ENCODE data around the gene LARP1. TPM values are rescaled to one million over a fixed set of nuclear protein-coding genes. Genes with fewer than 3 reads are reported as not detected.

LARP1 gene
- total RNA-seq, 2 experiments from 2014 or later = 285 to 292 TPM

- H3K9me3 Mint-ChIP-seq = no peaks in the 10 kb centered on the region
- no peak for DNase-seq
- peaks cover 29% of the 10 kb centered on the region for H3K36me3 Mint-ChIP-seq
- peaks cover 82% of the 10 kb centered on the region for H3K4me1 Mint-ChIP-seq
- peak overlapping the region; percentile 68 for H3K27ac Mint-ChIP-seq
- H3K4me3 Mint-ChIP-seq = peak overlapping the region; percentile 1
- no peaks in the 10 kb centered on the region for H3K27me3 Mint-ChIP-seq
These were observed 29.7 kb downstream of the LARP1 start for GRCh38 chr5:154784856-154785255.

DNA sequence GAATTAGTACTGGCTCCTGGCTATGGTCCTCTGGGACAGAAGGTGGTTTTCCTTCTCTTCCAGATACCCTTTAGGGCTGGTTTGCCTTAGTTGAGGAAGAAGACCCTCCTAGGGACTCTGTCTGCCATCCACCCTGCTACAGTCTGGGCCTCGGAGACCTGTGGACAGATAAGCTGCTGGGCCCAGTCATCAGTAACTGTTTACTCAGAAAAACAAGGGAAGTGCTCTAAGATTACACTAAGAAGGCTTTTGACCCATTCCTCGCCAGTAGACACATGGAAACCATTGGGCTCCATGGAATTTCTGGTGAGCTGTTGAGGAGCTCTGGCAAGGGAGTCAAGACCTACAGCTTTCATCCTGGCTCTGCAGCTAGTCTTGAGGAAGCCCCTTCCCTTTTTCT is 31.2 kb downstream of the LARP1 start:
- Mint-ChIP-seq H3K9me3 (no peaks in the 10 kb centered on the region), H3K4me1 (peaks cover 67% of the 10 kb centered on the region), H3K4me3 (no peak overlapping the region), H3K27me3 (no peaks in the 10 kb centered on the region), H3K27ac (no peak overlapping the region), H3K36me3 (peaks cover 22% of the 10 kb centered on the region)
- no peak for DNase-seq

DNA sequence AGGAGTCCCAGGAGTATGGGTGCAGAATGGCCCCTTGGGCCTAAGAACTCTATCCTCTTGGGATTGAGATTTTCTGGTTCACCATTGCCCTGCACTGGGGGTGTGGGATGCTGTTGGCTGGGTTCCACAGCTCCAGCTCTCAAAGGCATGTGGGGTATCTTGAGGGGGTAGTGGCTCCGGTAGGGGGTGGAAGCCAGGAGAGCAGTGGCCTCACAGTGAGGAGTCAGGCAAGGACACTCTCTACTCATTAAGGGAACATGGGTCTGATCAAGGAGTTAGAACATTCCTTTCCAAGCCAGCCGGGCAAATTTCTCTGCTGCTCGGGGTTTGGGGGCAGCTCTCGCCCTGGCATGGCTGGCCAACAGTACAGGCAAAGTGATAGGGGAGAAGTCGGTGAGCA is 33.0 kb downstream of the LARP1 start:
- H3K27ac Mint-ChIP-seq = peak overlapping the region; percentile 68
- peaks cover 27% of the 10 kb centered on the region for H3K36me3 Mint-ChIP-seq
- no peak for DNase-seq
- H3K9me3 Mint-ChIP-seq = no peaks in the 10 kb centered on the region
- H3K4me1 Mint-ChIP-seq = peaks cover 49% of the 10 kb centered on the region
- no peak overlapping the region for H3K4me3 Mint-ChIP-seq
- no peaks in the 10 kb centered on the region for H3K27me3 Mint-ChIP-seq

DNA sequence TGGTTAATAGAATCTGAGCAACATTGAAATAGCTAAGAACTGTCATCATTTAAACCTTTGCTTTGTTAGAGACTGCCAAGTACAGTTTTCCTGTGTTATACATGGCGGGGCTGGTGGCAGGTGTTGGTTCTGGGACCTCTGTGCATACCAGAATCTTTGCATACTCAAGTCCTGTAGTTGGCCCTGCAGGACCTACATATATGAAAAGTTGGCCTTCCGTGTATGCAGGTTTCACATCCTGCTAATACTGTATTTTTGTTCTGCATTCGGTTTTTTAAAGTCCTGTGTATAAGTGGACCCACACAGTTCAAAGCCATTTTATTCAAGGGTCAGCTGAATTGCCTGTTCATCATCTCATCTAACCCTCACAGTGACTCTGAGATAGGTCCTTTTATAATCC is 36.4 kb downstream of the LARP1 start:
- H3K27me3 Mint-ChIP-seq = no peaks in the 10 kb centered on the region
- H3K9me3 Mint-ChIP-seq = no peaks in the 10 kb centered on the region
- no peak for DNase-seq
- peaks cover 22% of the 10 kb centered on the region for H3K4me1 Mint-ChIP-seq
- H3K36me3 Mint-ChIP-seq = peaks cover 31% of the 10 kb centered on the region
- no peak overlapping the region for H3K4me3 Mint-ChIP-seq
- H3K27ac Mint-ChIP-seq = no peak overlapping the region

DNA sequence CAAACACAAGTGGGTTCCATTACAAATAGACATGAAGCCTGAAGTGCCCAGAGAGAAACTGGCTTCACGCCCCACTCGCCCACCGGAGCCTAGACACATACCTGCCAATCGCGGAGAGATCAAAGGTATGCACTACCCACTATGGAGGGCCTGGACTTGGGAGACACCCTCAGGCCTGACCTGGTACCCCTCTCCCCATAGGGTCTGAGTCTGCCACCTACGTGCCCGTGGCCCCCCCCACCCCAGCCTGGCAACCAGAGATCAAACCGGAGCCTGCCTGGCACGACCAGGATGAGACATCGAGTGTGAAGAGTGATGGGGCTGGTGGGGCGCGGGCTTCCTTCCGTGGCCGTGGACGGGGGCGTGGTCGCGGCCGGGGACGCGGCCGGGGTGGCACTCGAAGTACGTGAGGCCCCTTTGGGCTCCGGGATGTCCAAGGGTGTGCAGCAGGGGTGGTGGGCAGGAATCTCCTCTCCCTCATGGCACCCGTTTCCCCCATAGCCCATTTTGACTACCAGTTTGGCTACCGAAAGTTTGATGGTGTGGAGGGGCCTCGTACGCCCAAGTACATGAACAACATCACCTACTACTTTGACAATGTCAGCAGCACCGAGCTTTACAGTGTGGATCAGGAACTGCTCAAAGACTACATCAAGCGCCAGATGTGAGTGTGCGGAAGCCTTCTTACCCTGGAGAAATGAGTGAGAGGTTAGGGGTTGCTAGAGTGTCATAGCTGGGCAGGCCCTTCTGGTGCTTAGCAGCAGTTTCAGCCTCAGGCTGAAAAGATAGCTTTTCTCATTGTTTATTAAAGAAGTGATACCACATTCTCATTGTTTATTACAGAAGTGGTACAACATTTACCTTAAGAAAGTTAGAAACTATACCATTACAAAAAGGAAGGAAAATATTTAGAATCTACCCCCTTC is 38.7 kb downstream of the LARP1 start:
- Mint-ChIP-seq H3K4me3 (no peak overlapping the region), H3K27me3 (no peaks in the 10 kb centered on the region), H3K36me3 (peaks cover 34% of the 10 kb centered on the region), H3K9me3 (no peaks in the 10 kb centered on the region), H3K27ac (peak overlapping the region; percentile 31), H3K4me1 (peaks cover 3% of the 10 kb centered on the region)
- no peak for DNase-seq

GRCh38 chr5:154794525-154795234 is 39.5 kb downstream of the LARP1 start:
- no peak for DNase-seq
- H3K9me3 Mint-ChIP-seq = no peaks in the 10 kb centered on the region
- no peak overlapping the region for H3K4me3 Mint-ChIP-seq
- H3K36me3 Mint-ChIP-seq = peaks cover 34% of the 10 kb centered on the region
- H3K27ac Mint-ChIP-seq = peak overlapping the region; percentile 1
- no peaks in the 10 kb centered on the region for H3K27me3 Mint-ChIP-seq
- H3K4me1 Mint-ChIP-seq = peaks cover 9% of the 10 kb centered on the region

GRCh38 chr5:154795235-154795596 is 40.0 kb downstream of the LARP1 start:
- H3K4me1 Mint-ChIP-seq = peaks cover 13% of the 10 kb centered on the region
- H3K27ac Mint-ChIP-seq = no peak overlapping the region
- DNase-seq = no peak
- H3K27me3 Mint-ChIP-seq = no peaks in the 10 kb centered on the region
- peaks cover 30% of the 10 kb centered on the region for H3K36me3 Mint-ChIP-seq
- H3K9me3 Mint-ChIP-seq = no peaks in the 10 kb centered on the region
- H3K4me3 Mint-ChIP-seq = no peak overlapping the region

DNA sequence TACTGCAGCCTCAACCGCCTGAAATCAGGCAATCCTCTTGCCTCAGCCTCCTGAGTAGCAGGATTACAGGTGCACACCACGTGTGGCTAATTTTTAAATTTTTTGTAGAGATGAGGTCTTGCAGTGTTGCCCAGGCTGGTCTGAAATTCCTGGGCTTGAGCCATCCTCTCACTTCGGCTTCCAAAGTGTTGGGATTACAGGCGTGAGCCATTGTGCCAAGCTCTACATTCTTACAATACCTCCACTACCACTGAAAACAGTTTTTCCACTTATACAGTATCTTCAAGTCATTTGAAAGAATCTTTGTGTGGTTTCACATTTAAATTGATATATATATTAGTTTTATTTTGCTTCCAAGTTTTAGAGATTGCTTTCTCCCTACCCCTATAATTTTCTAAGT is 42.6 kb downstream of the LARP1 start:
- Mint-ChIP-seq H3K36me3 (peaks cover 43% of the 10 kb centered on the region), H3K27ac (no peak overlapping the region), H3K9me3 (no peaks in the 10 kb centered on the region), H3K4me1 (peaks cover 16% of the 10 kb centered on the region), H3K27me3 (no peaks in the 10 kb centered on the region), H3K4me3 (no peak overlapping the region)
- DNase-seq = no peak

GRCh38 chr5:154800582-154800981 is 45.4 kb downstream of the LARP1 start:
- Mint-ChIP-seq H3K4me1 (peaks cover 16% of the 10 kb centered on the region), H3K4me3 (no peak overlapping the region), H3K27ac (no peak overlapping the region), H3K9me3 (no peaks in the 10 kb centered on the region), H3K27me3 (no peaks in the 10 kb centered on the region), H3K36me3 (peaks cover 45% of the 10 kb centered on the region)
- no peak for DNase-seq

DNA sequence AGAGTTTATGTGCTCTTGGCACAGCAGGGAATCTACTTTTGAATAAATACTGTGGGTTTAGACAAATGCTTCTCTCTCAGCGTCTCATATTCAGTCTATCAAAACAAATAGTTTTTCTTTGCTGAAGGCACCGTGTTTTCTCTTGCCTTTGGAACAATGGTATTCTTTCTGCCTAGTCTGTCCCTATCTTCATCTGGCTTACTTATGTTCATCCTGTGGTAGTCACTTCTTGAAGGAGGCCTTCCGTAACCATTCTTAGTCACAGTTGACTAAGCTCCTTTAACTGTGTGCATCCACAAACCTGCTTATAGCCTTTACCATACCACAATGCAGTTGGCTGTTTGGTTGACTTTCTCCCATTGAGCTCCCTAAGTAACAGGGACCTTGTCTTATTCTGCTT is 45.9 kb downstream of the LARP1 start:
- H3K36me3 Mint-ChIP-seq = peaks cover 45% of the 10 kb centered on the region
- H3K27ac Mint-ChIP-seq = peak overlapping the region; percentile 2
- H3K4me3 Mint-ChIP-seq = no peak overlapping the region
- H3K27me3 Mint-ChIP-seq = no peaks in the 10 kb centered on the region
- no peak for DNase-seq
- peaks cover 16% of the 10 kb centered on the region for H3K4me1 Mint-ChIP-seq
- H3K9me3 Mint-ChIP-seq = no peaks in the 10 kb centered on the region

DNA sequence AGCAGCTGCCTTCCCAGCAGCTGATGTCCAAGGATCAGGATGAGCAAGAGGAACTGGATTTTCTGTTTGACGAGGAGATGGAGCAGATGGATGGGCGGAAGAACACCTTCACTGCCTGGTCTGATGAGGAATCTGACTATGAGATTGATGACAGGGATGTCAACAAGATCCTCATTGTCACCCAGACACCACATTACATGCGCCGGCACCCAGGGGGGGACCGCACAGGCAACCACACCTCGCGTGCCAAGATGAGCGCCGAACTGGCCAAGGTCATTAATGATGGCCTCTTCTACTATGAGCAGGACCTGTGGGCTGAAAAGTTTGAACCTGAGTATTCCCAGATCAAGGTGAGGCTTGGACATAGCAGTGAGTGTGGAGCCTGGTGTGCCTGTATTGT is 46.9 kb downstream of the LARP1 start:
- peaks cover 14% of the 10 kb centered on the region for H3K4me1 Mint-ChIP-seq
- DNase-seq = no peak
- H3K9me3 Mint-ChIP-seq = no peaks in the 10 kb centered on the region
- peaks cover 36% of the 10 kb centered on the region for H3K36me3 Mint-ChIP-seq
- H3K27ac Mint-ChIP-seq = peak overlapping the region; percentile 8
- no peaks in the 10 kb centered on the region for H3K27me3 Mint-ChIP-seq
- H3K4me3 Mint-ChIP-seq = no peak overlapping the region

DNA sequence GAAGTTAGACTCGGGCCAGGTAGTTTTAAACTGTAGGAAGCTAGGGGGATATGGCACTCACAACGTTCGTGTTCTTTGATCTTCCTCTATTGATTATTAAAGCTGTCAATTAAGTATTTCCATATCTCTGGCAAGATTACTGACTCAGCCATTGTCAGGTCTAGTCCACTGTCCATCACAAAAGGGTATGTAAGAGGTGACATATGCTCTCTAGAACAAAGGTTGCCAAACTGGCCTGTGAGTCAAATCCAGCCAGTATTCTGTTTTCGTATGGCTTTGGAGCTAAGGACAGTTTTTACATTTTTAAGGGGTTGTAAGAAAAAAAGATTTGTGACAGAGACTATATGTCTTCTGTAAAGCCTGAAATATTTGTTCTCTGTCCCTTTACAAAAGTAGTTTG is 51.0 kb downstream of the LARP1 start:
- Mint-ChIP-seq H3K4me3 (no peak overlapping the region), H3K36me3 (peaks cover 43% of the 10 kb centered on the region), H3K9me3 (no peaks in the 10 kb centered on the region), H3K27me3 (no peaks in the 10 kb centered on the region), H3K27ac (no peak overlapping the region), H3K4me1 (peaks cover 6% of the 10 kb centered on the region)
- no peak for DNase-seq

GRCh38 chr5:154811239-154811638 is 56.1 kb downstream of the LARP1 start:
- H3K9me3 Mint-ChIP-seq = no peaks in the 10 kb centered on the region
- H3K27ac Mint-ChIP-seq = peak overlapping the region; percentile 32
- H3K27me3 Mint-ChIP-seq = no peaks in the 10 kb centered on the region
- no peak for DNase-seq
- H3K4me3 Mint-ChIP-seq = no peak overlapping the region
- H3K4me1 Mint-ChIP-seq = peaks cover 28% of the 10 kb centered on the region
- peaks cover 43% of the 10 kb centered on the region for H3K36me3 Mint-ChIP-seq

GRCh38 chr5:154811653-154812465 is 56.7 kb downstream of the LARP1 start:
- Mint-ChIP-seq H3K4me1 (peaks cover 29% of the 10 kb centered on the region), H3K27me3 (no peaks in the 10 kb centered on the region), H3K27ac (peak overlapping the region; percentile 42), H3K4me3 (no peak overlapping the region), H3K36me3 (peaks cover 49% of the 10 kb centered on the region), H3K9me3 (no peaks in the 10 kb centered on the region)
- peak; percentile 60 for DNase-seq

- H3K27ac Mint-ChIP-seq = peak overlapping the region; percentile 67
- peaks cover 48% of the 10 kb centered on the region for H3K36me3 Mint-ChIP-seq
- peaks cover 29% of the 10 kb centered on the region for H3K4me1 Mint-ChIP-seq
These were observed 58.0 kb downstream of the LARP1 start for GRCh38 chr5:154813158-154813557.

More at GRCh38 chr5:154813158-154813557, 58.0 kb downstream of the LARP1 start:
- DNase-seq = no peak
- no peak overlapping the region for H3K4me3 Mint-ChIP-seq
- no peaks in the 10 kb centered on the region for H3K27me3 Mint-ChIP-seq
- H3K9me3 Mint-ChIP-seq = no peaks in the 10 kb centered on the region
